Activated CD8-positive, alpha-beta memory T cell treated with anti-CD3 and anti-CD28 coated beads, Interleukin-2, amount 50 U/mL, for 24 hours (primary cell): ENCODE measurements around the gene PDGFD.

Experiments used
- DNase-seq: peaks from one replicate; pipeline ENCODE4 v3.0.0-alpha.2; 2020; ENCODE audit errors: extremely low read depth

Gene PDGFD

GRCh38 chr11:104000798-104001197 lies 163.1 kb downstream of the PDGFD start:
- DNase-seq = no peak

GRCh38 chr11:103998826-103999508 lies 165.0 kb downstream of the PDGFD start:
- DNase-seq = no peak

- no peak for DNase-seq
Measured at GRCh38 chr11:103997082-103997481, 166.9 kb downstream of the PDGFD start.

- no peak for DNase-seq
Measured at GRCh38 chr11:103995896-103996295, 168.1 kb downstream of the PDGFD start.

- no peak for DNase-seq
Measured at GRCh38 chr11:103994518-103994917, 169.4 kb downstream of the PDGFD start.

GRCh38 chr11:103994094-103994493 lies 169.9 kb downstream of the PDGFD start:
- no peak for DNase-seq

- DNase-seq = no peak
Measured at GRCh38 chr11:103993507-103993906, 170.4 kb downstream of the PDGFD start.

GRCh38 chr11:103988595-103988969 lies 175.4 kb downstream of the PDGFD start:
- DNase-seq = no peak

- no peak for DNase-seq
Measured at GRCh38 chr11:103987629-103988594, 176.0 kb downstream of the PDGFD start.

- no peak for DNase-seq
Measured at GRCh38 chr11:103985041-103985440, 178.9 kb downstream of the PDGFD start.

GRCh38 chr11:103980108-103980507 lies 183.8 kb downstream of the PDGFD start:
- DNase-seq = no peak

- no peak for DNase-seq
Measured at GRCh38 chr11:103978616-103979595, 185.0 kb downstream of the PDGFD start.

- no peak for DNase-seq
Measured at GRCh38 chr11:103972013-103972412, 191.9 kb downstream of the PDGFD start.

- no peak for DNase-seq
Measured at GRCh38 chr11:103970701-103971249, 193.2 kb downstream of the PDGFD start.

- DNase-seq = no peak
Measured at GRCh38 chr11:103968685-103969084, 195.3 kb downstream of the PDGFD start.

- no peak for DNase-seq
Measured at GRCh38 chr11:103967985-103968384, 196.0 kb downstream of the PDGFD start.

GRCh38 chr11:103964390-103964789 lies 199.6 kb downstream of the PDGFD start:
- no peak for DNase-seq

GRCh38 chr11:103963648-103964047 lies 200.3 kb downstream of the PDGFD start:
- no peak for DNase-seq

- DNase-seq = no peak
Measured at GRCh38 chr11:103961010-103961409, 202.9 kb downstream of the PDGFD start.

- no peak for DNase-seq
Measured at GRCh38 chr11:103960108-103960507, 203.8 kb downstream of the PDGFD start.

GRCh38 chr11:103959279-103959942 lies 204.5 kb downstream of the PDGFD start:
- DNase-seq = no peak
